ENCODE data around the gene KCNH4. TPM values are rescaled to one million over a fixed set of nuclear protein-coding genes. Genes with fewer than 3 reads are reported as not detected.
"Not testable (repeated sequence)": the region's sequence is repeated elsewhere in the genome, so short reads cannot be mapped to it uniquely, and the experiment has no call there.

Gene KCNH4
- total RNA-seq, 1 donor from 2014 or later = not detected

DNA sequence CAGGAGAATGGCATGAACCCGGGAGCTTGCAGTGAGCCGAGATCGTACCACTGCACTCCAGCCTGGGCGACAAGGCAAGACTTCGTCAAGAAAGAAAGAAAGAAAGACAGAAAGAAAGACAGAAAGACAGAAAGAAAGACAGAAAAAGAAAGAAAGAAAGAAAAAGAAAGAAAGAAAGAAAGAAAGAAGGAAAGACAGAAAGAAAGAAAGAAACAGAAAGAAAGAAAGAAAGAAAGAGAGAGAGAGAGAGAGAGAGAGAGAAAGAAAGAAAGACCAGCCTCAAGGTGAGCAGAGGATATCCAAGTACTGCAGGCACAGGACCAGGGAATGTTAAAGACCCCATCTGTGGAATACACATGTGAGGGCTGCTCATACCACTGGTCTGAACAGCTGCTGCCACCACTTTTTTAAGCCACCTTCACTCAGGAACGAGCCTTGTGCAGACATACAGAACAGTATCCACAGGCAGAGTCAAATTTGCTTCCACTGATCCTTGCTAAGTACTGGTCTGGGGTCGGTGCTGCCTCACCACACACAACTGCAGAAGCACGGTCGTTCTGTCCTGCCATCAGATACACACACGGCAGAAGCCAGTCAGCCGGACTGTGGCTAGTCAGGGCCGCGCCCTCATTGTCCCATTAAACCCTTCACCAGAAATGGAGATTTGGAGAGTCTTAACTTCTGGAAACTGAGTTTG lies 33.9 kb downstream of the KCNH4 start:
- no peaks in the 10 kb centered on the region for H3K9me3 Mint-ChIP-seq (ENCODE audit: low read depth)
- TF ChIP-seq, protein P1, sequence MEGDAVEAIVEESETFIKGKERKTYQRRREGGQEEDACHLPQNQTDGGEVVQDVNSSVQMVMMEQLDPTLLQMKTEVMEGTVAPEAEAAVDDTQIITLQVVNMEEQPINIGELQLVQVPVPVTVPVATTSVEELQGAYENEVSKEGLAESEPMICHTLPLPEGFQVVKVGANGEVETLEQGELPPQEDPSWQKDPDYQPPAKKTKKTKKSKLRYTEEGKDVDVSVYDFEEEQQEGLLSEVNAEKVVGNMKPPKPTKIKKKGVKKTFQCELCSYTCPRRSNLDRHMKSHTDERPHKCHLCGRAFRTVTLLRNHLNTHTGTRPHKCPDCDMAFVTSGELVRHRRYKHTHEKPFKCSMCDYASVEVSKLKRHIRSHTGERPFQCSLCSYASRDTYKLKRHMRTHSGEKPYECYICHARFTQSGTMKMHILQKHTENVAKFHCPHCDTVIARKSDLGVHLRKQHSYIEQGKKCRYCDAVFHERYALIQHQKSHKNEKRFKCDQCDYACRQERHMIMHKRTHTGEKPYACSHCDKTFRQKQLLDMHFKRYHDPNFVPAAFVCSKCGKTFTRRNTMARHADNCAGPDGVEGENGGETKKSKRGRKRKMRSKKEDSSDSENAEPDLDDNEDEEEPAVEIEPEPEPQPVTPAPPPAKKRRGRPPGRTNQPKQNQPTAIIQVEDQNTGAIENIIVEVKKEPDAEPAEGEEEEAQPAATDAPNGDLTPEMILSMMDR (IDR thresholded peaks at IDR 0.05) = no peak
- peaks cover 1% of the 10 kb centered on the region for H3K36me3 Mint-ChIP-seq (ENCODE audit: low read depth)
- no peak overlapping the region for H3K4me3 Mint-ChIP-seq (ENCODE audit: unreplicated experiment)
- peak overlapping the region; percentile 39 for H3K27ac Mint-ChIP-seq (ENCODE audit: unreplicated experiment)
- no peak for DNase-seq (ENCODE audit: low spot score)
- H3K4me1 Mint-ChIP-seq (ENCODE audit: low read depth) = peaks cover 22% of the 10 kb centered on the region
- H3K27me3 Mint-ChIP-seq (ENCODE audit: low read depth) = no peaks in the 10 kb centered on the region

DNA sequence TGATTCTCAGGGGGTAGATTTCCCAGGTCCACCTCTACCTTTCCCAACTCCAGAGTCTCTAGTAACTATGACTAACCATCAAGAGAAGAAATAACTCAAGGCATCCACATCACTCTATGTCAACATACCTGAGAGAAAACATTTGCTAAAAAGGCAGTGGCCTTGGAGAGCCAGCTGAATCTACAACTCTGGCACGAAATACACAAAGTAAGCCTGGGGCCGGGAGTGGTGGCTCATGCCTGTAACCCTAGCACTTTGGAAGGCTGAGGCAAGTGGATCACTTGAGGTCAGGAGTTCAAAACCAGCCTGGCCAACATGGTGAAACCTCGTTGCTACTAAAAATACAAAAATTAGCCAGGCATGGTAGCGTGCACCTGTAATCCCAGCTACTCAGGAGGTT lies 37.8 kb downstream of the KCNH4 start:
- not testable (repeated sequence) for H3K9me3 Mint-ChIP-seq (ENCODE audit: low read depth); H3K27me3 Mint-ChIP-seq (ENCODE audit: low read depth); H3K36me3 Mint-ChIP-seq (ENCODE audit: low read depth); DNase-seq (ENCODE audit: low spot score); H3K4me3 Mint-ChIP-seq (ENCODE audit: unreplicated experiment)
- Mint-ChIP-seq H3K27ac (ENCODE audit: unreplicated experiment) (peak overlapping the region; percentile 97), H3K4me1 (ENCODE audit: low read depth) (peaks cover 35% of the 10 kb centered on the region)

DNA sequence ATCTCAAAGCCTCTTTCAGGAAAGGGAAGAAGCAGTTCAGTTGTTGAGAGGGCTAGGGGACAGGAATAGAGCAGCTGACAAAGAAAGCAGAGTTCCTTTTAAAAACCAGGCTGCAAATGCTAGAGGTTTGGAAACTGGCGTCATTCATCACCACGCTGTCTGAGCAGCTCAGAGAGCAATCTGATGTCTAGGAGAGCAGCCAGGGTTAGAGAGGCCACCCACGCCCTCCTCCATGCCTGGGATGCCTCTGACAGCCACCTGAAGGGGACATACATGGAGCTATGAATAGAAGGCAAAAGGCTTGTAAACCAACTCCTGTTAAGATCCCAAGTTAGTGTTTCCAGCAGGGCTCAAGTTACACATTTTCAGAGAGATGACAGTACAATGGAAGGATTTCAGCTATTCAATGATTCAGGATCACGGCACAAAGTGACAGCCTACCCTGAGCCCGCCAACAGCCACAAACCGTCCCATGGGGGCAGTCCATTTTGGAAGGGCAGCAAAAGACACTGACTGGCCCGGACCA lies 38.5 kb downstream of the KCNH4 start:
- Mint-ChIP-seq H3K4me1 (ENCODE audit: low read depth) (peaks cover 38% of the 10 kb centered on the region), H3K36me3 (ENCODE audit: low read depth) (peaks cover 1% of the 10 kb centered on the region), H3K9me3 (ENCODE audit: low read depth) (no peaks in the 10 kb centered on the region), H3K27ac (ENCODE audit: unreplicated experiment) (peak overlapping the region; percentile 97), H3K27me3 (ENCODE audit: low read depth) (no peaks in the 10 kb centered on the region), H3K4me3 (ENCODE audit: unreplicated experiment) (no peak overlapping the region)
- TF ChIP-seq, protein P1 (IDR thresholded peaks at IDR 0.05) = no peak
- no peak for DNase-seq (ENCODE audit: low spot score)

DNA sequence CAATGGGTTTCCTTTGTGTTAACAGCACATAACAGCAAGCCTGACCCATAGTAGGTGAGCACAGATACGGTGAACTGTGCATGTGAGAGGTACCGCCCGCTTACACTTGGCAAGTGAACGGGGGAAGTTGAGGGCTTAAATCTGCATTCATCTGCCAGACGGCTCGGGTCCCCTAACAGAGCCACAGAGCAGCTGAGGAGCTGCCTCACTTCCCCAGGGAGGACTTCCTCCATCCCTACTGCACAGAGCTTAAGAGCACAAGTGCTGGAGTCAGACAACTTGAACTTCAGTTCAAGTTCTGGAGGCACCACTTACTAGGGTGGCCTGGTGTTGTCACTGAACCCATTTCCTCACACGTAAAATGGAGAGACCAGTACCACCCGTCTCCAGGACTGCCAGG lies 39.6 kb downstream of the KCNH4 start:
- no peaks in the 10 kb centered on the region for H3K9me3 Mint-ChIP-seq (ENCODE audit: low read depth)
- TF ChIP-seq, protein P1 (IDR thresholded peaks at IDR 0.05) = no peak
- no peak overlapping the region for H3K4me3 Mint-ChIP-seq (ENCODE audit: unreplicated experiment)
- peaks cover 39% of the 10 kb centered on the region for H3K4me1 Mint-ChIP-seq (ENCODE audit: low read depth)
- H3K27me3 Mint-ChIP-seq (ENCODE audit: low read depth) = no peaks in the 10 kb centered on the region
- peak overlapping the region; percentile 97 for H3K27ac Mint-ChIP-seq (ENCODE audit: unreplicated experiment)
- H3K36me3 Mint-ChIP-seq (ENCODE audit: low read depth) = peaks cover 1% of the 10 kb centered on the region
- no peak for DNase-seq (ENCODE audit: low spot score)

DNA sequence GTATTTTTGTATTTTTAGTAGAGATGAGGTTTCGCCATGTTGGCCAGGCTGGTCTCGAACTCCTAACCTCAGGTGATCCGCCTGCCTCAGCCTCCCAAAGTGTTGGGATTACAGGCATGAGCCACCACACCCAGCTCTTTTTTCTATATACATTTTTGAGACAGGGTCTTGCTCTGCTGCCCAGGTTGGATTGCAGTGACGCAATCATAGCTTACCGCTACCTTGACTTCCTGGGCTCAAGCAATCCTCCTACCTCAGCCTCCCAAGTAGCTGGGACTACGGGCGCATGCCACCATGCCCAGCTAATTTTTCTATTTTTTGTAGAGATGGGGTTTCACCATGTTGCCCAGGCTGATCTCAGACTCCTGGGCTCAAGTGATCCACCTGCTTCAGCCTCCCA lies 40.3 kb downstream of the KCNH4 start:
- not testable (repeated sequence) for H3K27me3 Mint-ChIP-seq (ENCODE audit: low read depth); H3K9me3 Mint-ChIP-seq (ENCODE audit: low read depth); H3K27ac Mint-ChIP-seq (ENCODE audit: unreplicated experiment); H3K36me3 Mint-ChIP-seq (ENCODE audit: low read depth); H3K4me3 Mint-ChIP-seq (ENCODE audit: unreplicated experiment); DNase-seq (ENCODE audit: low spot score)
- peaks cover 45% of the 10 kb centered on the region for H3K4me1 Mint-ChIP-seq (ENCODE audit: low read depth)

DNA sequence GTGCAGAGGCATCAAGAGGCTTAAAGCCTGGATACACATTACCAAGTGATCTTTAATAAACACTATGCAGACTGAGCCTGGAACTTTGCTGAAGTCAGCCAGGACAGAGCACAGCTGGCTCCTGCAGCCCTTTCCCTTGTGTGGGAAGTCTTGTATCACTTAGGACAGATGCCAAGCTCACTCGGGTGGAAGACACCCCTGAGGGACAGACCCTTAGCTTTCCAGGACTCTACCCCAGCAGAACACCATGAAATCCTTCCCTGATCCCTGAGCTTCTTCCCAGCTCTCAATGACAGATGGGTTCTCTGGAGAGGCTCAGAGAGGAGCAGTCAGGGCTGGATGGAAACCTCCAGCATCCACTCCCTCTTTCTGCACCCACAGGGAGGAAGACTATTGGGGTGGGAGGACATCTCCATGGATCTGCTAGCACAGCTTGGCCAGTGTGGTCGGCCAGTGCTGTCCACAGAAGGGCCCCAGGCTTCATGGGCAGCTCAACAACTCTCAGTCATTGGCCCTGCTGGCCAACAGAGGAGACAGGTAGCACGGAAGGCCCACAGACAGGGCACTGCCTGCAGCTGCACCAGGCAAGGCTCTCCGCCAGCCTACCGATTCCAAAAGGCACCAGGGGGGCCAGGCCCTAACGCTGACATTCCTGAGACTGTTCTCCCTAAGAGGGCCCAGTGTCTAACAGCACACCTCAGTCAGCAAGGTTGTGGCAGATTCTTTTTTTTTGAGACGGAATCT lies 42.0 kb downstream of the KCNH4 start:
- TF ChIP-seq, protein P1 (IDR thresholded peaks at IDR 0.05) = no peak
- no peak for DNase-seq (ENCODE audit: low spot score)
- peak overlapping the region; percentile 65 for H3K27ac Mint-ChIP-seq (ENCODE audit: unreplicated experiment)
- no peaks in the 10 kb centered on the region for H3K27me3 Mint-ChIP-seq (ENCODE audit: low read depth)
- H3K36me3 Mint-ChIP-seq (ENCODE audit: low read depth) = peaks cover 6% of the 10 kb centered on the region
- H3K4me1 Mint-ChIP-seq (ENCODE audit: low read depth) = peaks cover 53% of the 10 kb centered on the region
- no peaks in the 10 kb centered on the region for H3K9me3 Mint-ChIP-seq (ENCODE audit: low read depth)
- no peak overlapping the region for H3K4me3 Mint-ChIP-seq (ENCODE audit: unreplicated experiment)
